ENCODE data around the gene EHF.

Gene EHF

DNA sequence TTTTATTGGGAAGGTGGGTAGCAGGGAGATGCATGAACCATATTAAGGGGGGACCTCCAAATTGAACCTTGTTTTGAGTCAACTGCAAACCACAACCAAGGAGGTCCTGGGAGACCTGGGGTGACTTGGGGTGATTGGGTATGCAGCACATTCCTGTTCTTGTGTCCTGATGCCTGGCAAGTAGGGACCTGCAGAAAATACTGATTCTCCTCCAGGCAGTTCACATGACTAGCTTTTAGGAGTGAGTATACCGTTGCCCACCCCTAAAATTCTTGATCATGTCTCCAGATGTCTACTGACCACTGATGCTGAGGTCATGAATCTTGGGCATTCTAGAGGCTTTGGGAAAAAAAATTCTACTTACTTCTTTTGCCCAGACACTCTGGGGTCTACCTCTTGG lies 6.3 kb downstream of the EHF start:
- no peak for DNase-seq

- no peak for DNase-seq
These were observed 8.8 kb downstream of the EHF start for GRCh38 chr11:34629711-34630110.

DNA sequence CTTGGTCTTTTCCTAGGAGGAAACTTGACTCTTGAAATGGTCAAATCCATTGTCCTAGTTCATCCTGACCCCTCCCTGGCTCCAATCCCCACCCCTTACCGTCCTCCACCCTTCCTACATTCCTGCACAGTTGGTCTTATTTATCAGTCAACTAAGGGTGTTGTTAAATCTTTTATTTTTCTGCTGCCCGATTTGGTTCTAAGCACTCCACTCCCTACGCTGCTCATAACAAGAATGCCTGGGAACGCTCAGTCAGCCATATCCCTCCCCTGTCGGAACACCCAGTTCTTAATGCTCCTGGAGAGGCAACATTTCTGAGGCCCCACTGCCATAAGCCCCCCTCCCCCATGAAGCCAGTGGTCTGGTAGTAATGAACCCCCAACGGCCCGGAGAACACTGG lies 9.7 kb downstream of the EHF start:
- no peak for DNase-seq

DNA sequence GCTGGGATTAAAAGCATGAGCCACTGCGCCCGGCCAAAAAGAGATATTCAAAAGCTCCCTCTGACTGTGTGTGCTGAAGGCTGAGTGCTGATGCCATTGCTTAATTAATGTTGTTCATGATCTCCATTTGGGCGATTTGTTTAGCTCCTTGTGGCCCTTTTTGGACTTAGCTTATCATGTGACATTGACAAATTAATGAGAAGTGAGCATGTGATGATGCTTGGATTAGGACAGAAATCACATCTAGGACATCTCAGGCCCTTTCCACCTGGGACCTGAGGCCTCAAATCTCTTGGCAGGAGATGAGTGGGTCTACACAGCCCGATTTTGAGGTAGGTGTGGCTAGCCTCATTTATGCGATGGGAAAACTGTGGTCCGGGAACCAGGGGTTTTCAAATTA lies 10.4 kb downstream of the EHF start:
- no peak for DNase-seq

- no peak for DNase-seq
These were observed 10.8 kb downstream of the EHF start for GRCh38 chr11:34631737-34632104.

GRCh38 chr11:34632105-34632791 lies 11.4 kb downstream of the EHF start:
- DNase-seq: no peak

- no peak for DNase-seq
These were observed 12.7 kb downstream of the EHF start for GRCh38 chr11:34633640-34633989.

DNA sequence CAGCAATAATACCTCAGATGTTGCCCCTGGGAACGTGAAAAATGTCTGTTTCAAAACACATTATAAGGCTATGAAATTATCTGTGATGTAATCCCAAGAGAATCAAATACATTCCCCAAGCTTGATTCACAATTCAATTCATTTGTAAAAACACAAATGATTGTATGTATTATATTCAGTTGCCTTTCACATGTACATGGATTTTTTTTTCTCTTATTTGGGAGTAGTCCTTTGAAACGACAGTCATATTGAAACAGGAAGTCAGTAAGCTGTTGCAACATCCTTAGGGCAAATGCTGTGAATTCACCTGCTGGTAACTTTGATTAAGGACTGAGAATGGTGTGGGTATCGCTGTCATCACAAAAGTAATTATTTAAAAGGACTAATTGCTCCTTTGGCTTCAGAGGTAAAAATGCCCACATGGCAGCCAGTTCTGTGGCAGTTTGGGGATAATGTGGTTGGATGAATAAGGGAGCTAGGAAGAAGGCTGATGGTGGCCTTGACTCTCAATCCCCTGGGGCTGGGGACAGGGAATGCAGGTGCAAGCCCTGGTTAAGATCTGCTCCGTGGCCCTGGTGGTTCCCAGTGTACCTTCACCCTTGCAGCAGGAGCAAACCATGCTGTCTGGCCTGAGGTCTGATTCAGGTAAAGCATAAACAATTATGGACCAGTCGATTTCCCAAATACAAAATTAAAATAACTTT lies 13.2 kb downstream of the EHF start:
- DNase-seq: no peak

DNA sequence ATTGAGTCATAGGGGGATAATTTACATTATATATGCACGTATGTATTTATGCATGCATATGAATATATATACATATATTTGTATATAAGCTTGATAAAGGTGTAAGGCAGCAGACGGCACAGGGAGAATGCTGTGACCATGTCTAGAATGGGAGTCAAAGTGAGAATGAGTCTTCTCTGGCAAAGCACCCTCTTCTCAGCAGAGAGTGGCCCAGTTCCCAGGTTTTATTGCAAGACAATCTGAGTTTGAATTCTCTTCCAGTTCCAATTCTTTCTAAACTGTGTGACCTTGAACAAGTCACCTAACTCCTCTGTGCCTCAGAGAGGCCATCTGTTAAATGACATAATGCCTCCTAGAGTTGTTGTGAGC lies 13.8 kb downstream of the EHF start:
- no peak for DNase-seq

GRCh38 chr11:34636127-34636526 lies 15.2 kb downstream of the EHF start:
- DNase-seq: no peak

DNA sequence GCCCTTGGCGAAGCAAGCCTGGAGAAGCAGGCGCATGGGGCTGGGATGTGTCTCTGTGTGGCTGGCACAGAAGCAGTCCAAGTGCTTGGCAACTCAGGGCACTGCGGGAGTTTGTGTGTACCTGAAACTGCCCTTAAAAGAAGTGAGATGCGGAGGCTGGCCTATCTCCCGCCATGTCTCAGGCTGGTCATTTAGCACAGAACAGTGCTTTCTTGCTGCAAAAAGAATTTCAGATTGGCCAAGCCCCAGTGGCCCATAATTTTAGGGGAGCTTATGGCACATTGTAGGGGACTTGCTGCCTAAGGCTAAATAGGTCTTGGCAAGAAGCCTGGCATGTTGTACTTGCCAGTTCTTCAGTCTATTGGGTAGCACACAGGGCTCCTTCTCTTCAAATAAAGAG lies 16.4 kb downstream of the EHF start:
- peak; percentile 50 for DNase-seq

GRCh38 chr11:34638897-34639296 lies 18.0 kb downstream of the EHF start:
- DNase-seq: no peak

DNA sequence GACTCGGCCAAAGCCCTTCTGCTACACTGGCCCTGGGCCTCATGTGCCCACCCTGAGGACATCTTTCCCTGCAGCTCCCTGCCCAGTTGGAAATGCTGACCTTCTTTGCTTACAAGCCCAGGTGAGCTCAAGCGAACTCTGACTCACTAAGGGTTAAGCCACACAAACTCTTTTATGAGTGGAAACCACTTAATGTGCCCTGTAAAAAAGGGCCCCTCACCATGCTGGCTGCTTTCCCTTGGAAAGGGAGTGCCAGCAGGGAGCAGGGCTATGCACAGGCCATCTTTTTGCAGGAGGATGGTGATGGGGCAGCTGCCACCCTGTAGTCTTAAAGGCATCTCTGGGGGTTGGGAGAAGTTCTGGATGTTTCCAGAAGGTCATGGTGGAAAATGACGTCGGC lies 18.7 kb downstream of the EHF start:
- DNase-seq: no peak

DNA sequence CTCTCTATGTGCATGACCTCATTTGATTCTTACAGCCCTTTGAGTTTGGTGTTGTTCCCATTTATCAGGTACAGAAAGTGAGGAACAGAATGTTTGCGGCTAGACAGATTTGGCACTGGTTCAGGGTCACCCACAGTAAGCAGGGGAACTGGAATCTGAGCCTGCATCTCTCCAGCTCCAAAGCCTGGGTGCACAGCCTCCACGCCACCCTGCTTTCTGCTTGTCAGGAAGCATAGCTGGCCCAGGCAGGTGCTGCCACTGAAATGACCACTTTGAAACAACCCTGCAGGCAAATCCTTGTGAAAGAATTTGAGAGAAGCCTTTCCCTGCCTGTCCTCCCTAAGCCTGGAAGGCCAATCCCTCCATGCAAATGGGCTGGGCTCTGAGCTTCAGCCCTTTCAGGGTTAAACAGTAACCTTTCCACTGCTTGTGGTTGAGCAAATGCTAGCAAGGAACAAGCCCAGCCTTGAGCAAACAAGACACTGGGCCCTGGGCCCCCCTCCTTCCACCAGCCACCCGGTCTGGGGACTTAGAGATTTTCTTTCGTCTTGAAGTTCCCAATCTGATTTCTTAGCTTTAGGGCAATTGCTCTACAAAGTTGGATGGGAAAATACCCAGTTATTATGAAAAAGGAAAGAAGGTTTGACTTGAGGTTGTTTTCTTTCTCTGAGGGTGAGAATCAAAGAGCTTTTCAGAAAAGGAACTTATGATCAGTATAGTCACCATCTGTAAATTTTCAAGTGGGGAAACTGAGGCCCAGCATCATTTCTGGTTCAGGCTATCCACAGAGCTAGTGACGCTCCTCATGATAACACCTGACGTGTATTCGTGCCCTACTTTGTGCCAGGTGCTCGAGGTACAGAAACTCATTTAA lies 19.4 kb downstream of the EHF start:
- DNase-seq: no peak

DNA sequence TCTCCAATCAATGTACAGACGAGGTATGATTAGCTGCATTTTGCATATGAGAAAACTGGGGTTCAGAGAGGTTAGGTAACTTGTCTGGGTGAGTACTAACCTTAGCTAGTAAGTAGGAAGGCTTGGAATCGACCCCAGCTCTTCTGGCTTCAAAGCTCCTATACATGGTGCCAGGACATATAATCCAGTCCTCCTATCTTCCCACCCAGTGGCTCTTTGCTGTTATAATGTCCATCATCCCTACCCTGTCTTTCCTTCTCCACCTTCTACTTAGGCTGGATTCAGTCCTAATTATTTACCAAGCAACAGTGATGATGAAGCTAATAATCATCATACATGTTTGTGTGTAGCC lies 20.0 kb downstream of the EHF start:
- no peak for DNase-seq

- no peak for DNase-seq
These were observed 20.6 kb downstream of the EHF start for GRCh38 chr11:34641456-34641855.

DNA sequence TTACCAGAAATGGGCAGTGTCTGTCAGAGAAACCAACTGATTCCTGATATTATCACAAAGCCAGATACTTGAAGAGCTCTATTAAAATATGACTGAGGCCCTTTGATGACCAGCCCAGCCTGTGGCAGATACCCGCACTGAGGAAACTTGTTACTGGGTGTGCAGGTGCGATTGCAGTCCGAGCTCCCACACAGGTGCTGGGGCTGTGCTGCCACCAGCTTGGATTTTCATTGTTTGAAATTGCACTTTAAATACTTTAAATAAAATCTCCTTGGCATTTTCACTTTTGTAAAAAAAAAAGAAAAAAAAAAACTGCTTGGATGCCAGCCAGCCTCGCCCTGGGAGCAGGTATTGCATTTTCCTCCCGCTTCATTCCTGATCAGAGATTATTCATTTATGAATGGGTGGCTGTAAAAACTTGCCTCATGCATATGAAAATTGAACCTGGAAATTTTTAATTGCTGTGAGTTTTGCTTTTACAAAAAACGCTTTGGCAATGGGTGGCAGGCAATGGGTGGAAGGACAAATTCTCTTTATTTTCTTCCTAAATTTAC lies 21.2 kb downstream of the EHF start:
- DNase-seq: no peak

DNA sequence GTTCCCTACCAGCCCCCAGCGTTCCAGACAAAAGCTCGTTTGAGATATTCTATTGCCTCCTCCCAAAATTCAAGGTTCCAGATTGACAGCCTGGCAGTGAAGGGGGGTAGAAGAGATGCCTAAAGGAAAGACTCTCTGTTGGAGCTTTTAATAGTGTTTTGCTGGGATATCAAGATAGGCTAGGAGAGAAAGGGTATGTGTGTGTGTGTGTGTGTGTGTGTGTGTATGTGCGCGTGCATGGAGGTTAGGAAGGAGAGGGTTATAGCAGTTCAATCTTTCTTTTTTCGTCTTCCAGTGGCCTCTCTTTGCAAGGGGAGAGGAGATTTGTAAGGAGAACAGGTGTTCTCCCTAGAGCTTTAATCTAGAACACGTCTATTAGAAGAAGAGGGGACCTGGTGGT lies 22.0 kb downstream of the EHF start:
- no peak for DNase-seq

DNA sequence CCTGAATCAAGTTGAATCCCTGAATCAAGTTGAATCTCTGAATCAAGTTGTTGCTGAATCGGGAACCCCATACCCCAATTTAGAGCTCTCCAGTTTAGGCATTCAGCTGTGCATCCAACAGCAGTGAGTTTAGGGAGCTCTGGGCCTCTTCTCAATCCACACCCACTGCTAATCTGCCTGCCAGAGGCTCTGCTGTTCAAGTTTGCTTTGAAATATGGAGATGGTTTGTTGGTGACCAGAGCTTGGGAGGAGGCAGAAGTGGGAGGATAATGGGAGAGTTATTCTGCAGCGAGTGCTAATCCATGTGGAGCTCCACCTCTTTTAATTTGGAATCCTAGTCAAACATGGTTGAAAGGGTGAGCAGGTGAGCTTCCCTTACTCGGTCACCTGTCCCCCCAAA lies 22.4 kb downstream of the EHF start:
- no peak for DNase-seq

GRCh38 chr11:34643846-34644245 lies 23.0 kb downstream of the EHF start:
- peak; percentile 4 for DNase-seq

DNA sequence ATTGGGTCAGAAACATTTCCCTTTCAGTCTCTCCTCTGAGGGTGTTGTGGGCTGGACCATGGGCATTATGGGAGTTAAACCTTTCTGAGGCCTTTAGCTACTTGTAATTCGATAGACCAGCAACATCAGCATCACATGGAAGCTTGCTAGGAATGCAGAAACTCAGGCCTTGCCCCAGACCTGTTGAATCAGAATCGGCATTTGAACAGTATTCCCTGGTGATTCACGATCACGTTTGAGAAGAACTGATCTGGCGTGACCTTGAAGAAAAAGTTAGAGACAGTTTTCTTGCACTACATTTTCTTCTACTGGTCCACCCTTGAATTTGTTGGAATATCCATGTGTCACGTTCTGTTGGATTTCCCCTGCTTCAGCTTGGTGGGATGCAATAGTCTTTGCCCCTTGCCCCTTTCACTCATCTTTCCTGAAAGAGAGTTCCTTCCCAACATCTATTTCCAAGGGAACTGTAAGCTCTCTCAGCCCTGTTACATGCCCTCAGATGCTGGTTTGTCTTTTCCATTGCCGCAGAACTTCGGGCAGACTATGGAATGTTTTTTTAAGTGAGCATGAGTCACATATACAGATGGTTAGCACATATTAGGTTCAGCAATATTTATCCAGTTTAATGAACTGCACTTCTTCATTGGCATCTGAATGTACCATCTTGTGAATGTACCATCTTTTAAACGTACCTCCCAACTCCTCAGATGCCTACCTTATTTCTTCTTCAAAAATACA lies 23.9 kb downstream of the EHF start:
- peak; percentile 35 for DNase-seq

DNA sequence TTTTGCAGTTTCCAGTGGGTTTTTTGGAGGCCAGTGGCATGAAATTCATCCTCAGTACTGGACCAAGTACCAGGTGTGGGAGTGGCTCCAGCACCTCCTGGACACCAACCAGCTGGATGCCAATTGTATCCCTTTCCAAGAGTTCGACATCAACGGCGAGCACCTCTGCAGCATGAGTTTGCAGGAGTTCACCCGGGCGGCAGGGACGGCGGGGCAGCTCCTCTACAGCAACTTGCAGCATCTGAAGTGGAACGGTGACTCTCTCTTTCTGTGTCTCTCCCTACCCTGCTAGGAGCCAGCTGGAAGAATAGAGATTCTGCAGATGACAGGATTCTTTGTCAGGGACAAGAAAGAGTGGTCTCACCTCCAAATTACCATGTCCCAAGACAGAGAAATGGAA lies 25.5 kb downstream of the EHF start:
- peak; percentile 54 for DNase-seq

DNA sequence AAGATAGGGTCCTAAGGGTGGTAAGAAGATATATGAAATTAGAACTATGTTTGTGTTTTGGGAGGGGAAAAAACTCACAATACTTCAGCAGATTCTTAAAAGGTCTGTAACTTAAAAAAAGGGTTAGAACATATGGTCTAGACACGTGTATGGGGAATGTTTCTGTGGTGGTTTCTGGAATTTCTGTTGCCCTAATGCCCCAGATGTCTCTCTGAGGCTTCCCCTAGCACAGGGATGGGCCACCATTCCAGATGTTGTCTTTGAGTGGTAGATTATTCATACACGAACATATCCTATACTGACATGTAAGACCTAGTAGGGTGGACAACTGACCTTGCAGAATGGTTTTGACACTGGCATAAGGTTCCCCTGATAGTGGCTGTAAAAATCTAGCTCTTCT lies 26.2 kb downstream of the EHF start:
- peak; percentile 33 for DNase-seq
